NCI-H2196 (cell line): Measurements from ENCODE around the gene GPS1.

ENCODE experiments used
- DNase-seq: peaks from one replicate; lab custom pipeline; 2025; ENCODE audit not compliant: unreplicated experiment; lab: John Stamatoyannopoulos, UW

The GPS1 gene

DNA sequence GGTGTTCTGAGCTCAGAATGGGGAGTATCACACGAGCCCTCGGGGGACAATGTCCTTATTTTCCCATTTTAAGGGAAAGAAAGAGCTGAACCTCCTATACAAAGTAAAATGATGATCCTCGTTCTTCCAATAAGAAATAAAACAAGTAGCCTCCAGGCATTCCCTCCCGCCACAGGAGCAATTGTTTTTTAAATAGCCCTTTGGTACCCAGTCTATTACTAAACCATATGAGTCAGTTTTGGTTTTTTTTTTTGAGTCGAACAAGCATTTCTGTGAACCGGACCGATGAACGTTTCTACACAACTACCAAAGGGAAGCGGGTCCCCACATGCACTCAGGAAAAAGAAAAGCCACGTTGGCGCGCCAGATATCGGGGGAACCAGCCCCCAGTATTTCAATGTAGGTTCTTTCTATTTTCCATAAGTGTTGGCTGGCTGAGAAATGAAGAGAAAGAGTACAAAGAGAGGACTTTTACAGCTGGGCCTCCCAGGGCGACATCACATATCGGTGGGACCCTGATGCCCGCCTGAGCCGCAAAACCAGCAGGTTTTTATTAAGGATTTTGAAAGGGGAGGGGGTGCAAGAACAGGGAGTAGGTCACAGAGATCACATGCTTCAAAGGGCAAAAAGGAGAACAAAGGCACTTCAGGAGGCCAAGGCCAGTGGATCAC lies 10.4 kb upstream of the GPS1 start:
- DNase-seq: no peak

DNA sequence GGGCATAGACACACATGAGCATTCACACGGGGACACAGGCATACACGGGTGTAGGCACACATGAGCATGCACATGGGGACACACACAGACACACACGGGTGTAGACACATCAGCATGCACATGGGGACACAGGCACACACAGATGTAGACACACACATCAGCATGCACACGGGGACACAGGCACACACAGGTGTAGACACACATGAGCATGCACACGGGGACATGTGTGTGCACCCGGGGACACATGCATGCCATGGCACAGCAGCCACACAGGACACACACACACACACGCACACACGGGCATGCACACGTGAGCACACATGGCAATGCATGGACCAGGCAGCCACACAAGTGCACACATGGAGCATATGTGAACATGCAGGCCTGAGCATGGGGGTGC lies 9.0 kb upstream of the GPS1 start:
- no peak for DNase-seq

DNA sequence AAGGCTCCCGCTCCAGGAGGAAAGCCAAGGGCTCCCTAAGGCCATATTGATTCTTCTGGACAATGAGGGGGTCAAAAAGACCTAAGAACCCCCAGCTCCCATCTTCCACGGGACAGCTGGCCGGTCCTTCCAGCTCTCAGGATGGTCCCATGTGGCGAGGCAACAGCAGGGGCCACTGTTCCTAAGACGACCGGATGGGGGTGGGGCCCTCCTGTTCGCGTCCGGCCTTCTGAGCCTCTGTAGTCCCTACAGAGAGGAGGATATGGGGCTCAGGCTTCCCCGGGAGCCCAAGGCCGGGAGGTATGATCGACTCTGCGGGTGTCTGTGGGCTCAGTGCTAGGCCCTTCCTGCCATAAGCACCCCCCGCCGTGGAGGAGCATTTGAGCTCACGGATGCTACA lies 8.2 kb upstream of the GPS1 start:
- no peak for DNase-seq

DNA sequence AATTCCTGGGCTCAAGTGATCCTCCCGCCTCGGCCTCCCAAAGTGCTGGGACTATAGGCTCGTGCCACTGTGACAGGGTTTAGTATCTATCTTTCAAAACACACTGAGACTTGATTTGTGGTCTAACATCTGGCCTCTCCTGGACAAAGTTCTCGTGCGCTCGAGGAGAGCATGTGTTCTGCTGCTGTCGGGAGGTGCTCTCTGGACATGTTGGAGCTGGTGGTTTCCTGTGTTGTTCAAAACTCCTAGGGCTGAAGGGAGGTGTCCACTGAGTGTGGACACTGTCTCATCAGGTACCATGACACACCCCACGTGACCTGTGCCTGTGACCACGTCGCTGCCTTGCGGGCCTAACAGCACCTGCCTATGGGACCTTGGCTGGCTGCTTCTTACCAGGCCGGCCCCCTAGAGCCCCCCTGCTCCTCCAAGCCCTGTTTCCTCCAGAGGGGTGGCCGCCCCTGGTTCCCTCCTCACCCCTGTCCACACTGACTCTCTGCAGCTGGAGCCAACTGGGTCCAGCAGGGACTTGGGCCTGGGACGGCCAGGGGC lies 5.7 kb upstream of the GPS1 start:
- no peak for DNase-seq

DNA sequence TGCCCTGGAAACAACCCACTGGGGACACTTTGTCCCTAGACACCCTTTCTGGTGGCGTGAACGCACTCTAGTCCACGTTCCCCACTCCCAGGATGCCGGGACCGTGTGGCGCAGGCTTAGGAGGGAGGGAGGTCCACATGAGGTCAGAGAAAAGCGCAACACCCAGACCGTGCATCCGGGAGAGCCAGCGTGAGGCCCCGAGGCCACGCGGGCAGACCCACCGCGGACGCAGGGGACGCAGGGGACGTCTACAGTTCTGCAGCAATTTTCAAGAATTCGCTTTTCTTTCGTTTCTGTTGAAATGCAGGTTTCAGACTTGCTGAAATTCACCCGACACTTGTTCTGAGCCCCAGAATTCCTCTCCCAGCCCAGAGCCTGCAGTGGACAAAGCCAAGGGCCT lies 4.8 kb upstream of the GPS1 start:
- DNase-seq: no peak

DNA sequence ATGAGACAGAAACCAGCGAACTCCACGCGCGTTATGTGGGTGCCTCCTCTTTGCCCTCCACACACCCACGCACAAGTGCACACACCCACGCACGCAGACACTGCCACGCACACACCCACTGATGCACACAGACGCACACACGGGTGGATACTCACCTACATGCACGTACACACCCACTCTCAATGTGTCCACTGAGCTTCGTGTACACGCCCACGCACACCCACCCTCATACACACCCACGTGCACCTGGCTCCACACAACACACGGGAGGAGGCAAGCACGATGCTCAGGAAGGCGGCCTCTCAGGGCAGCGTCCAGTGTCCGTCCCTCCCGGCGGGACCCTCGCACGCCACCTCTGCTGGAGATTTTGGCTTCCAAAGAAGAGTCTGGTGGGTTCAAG lies 4.3 kb upstream of the GPS1 start:
- no peak for DNase-seq

DNA sequence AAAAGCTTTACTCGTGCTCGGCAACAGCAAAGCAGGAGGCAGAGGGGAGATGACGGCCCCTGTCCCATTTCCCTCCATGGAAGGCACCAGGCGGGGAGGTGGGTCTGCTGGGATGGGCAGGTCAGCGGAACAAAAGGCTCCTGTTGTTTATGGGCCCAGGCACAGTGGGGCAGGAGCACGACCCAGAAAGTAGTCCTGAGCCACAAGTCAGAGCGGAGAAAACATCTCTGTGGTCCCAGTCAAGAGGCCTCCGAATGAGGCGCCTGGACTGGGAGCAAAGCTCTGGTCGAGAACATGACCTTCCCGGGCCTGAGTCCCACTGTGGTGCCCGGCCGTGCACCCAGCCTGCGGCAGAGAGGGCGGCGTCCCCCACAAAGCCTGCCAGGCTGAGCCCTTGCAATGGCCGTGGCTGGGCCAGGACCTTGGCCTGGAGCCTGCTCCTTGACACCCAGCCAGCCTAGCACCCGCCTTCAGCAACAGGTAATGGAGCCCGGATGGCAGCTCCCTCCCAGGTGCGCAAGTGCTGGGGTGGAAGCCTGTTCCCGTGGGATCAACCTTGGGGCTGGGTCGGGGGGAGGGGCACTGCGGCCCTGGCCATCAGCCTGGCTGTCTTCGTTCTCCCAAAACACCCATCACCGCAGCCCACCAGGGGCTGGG lies 3.7 kb upstream of the GPS1 start:
- DNase-seq: no peak

DNA sequence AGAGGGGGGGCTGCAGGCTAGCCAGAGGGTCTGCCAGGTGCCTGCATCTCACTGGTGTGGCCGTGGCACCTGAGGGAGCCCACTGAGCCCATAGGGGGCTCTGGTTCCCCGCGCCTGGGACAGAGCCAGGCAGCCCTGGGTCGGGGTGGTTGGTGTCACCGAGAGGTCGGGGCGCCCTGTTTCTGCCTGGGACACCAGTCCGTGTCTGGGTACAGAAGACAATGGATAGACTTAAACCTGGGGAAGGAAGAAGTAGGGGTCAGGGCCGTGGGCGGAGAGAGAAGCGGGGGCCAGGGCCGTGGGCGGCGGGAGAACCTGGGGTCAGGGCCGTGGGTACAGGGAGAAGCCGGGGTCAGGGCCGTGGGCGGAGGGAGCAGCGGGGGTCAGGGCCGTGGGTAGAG lies 3.1 kb upstream of the GPS1 start:
- DNase-seq: no peak

DNA sequence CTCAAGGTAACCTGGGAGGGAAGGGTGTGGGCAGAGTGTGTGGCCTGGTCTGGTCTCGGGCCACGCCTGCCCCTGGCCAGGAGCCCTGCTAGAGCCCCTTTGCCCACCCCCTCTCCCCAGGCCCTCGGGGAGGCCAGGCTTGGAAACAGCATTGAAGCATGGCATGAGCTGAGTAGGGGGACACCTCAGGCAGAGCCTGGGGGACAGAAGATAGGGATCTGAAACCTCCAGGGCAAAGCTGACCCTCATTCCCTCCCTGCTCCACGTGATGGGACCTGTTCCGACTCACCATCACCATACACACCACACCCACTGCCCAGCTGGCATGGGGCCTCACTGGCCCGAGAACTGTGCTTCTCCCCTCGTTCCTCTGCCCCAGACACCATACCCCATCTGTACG lies 2.6 kb upstream of the GPS1 start:
- no peak for DNase-seq

DNA sequence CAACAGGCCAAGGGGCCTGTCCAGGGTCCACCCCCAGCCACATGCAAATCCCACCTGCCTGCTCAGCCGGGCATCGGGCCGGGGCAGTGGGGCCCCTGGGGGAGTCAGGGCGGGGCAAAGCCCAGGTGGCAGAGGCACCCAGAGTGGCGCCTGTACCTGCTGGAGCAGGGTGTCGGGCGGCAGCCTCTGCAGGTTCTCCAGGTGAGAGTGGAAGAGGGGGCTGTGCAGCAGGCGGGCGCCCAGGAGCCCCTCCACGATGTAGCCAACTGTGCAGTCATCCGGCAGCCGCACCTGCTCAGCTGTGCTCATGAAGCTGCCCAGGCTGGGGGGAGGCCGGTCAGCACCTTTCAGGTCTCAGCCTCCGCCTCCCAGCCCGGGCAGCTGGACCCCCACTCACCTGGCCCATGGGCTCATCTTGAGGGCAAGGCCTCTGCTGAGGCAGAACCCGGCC lies 2.2 kb upstream of the GPS1 start:
- no peak for DNase-seq

DNA sequence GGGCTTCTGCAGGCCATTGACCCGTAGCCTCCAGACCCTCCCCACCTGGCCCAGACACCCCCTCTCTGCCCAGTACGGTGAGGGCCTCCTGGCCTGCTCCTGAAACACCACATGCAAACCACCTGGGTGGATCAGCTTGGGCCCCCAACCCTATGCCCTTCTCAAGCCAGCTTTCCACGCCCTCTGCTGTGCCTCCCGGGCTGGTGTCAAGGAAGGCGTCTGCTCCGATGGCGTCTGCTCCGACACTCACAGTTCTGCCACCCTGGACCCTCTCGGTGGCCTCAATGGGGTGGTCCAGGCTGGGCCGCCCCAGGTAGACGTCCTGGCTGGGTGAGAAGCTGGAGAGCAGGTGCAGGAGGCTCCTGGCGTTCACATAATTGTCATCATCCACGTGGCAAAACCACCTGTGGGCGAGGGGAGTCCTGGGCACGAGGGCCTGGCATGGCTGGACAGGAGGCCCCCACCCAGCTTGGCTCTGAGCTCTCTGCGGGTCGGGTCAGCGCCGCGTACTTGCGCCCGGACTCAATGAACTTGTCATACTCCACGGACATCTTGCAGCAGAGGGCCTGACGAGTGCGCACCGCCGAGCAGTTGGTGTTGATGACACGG lies 1.4 kb upstream of the GPS1 start:
- DNase-seq: no peak

DNA sequence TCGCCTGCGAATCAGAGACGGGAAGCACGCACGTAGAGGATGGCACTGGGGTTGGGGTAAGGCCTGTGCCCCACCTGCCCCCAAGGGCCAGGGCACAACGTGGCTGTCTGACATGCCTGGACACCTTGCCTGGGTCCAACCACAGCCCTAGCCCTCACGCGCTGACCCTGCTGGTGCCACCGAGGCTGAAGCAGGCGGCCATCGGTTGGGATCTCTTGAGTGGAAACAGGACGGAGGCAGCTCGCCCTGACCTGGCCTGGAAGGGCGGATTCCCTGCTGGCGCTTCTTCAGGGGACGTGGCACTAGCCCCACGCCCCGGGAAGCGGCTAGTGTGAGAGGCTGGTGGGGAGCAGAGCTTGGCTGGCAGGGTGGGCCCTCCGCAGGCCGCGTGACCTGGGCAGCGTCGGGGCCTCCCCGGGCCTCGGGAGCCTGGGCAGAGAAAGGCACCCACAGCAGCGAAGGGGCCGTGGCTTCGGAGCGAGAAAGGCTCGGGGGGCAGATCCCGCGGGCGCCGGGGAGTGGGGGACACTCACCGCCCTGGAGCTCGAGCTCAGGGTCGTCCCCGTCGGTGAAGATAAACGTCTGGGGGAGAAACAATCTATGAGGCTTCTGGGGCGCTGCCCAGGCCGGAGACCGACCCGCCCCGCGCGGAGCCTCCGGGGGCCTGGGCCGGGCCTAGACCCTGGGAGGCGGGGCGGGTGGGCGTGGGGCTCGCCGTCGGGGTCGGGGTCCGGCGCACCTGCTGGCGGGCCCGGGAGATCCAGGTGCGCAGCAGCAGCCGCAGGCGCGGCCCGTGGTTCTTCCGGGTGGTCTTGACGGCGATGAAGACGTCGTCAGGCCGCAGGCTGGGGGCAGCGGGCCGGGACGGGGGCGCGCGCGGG lies 697 bp upstream of the GPS1 start:
- no peak for DNase-seq

DNA sequence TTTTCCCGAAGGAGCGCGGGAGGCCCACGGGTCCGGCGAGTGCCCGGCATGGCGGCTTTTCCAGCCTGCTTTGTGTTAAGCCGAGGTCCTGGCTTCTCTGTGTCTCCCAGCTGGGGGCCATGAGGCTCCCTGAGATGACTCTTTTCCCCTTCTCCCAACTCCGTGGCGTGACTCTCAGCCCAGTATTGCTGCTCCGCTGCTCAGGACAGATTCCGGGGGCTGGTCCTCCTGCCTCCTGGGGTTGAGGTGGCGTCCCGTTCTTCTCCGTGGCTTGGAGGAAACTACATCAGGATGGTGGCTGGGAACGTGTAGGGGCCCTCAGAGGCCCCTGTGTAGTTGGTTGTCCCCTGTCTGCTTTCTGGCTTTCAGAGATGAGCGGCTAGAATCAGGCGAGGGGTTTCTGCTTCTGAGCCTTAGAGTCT lies 951 bp downstream of the GPS1 start:
- DNase-seq: no peak

DNA sequence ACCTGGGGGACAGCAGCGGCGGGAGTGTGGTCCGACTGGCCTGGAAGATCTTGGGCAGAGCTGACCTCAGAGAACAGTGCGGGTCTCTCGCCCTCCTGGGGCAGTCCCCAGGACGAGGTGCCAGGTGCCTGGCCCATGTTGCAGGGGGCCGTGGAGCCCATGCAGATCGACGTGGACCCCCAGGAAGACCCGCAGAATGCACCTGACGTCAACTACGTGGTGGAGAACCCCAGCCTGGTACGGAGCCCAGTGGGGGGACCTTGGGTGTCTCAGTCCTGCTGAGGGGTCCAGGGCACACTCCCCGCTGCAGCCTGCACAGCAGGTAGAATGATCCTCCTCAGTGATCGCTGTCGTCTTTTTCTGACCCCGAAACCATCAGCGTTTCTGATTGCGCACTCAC lies 1.4 kb downstream of the GPS1 start:
- DNase-seq: no peak

DNA sequence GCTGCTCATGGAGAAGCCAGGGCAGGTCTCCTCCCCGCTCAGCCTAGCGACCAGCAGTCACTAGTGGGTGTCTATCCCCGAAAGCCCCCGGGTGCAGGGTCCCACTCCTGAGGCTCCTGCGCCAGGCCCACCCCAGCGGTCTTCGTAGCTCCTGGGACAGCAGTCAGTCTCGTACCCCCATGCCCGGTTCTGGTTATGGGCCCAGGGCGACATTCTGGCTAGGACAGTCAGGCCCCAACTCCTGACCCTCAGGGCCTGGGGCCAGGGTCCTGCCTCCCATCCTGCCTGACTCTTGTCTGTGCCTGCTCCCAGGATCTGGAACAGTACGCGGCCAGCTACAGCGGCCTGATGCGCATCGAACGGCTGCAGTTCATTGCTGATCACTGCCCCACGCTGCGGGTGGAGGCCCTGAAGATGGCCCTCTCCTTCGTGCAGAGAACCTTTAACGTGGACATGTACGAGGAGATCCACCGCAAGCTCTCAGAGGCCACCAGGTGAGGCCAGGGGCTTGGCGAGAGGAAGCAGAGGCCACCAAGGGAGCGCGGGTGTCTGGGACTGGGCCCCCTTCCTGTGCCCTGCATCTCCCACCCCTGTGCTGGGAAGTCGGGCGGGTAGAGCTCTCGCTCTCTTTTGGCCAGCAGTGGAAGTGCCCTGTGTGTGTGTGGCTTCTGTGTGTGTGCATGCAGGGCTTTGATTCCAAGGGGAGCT lies 2.0 kb downstream of the GPS1 start:
- no peak for DNase-seq

DNA sequence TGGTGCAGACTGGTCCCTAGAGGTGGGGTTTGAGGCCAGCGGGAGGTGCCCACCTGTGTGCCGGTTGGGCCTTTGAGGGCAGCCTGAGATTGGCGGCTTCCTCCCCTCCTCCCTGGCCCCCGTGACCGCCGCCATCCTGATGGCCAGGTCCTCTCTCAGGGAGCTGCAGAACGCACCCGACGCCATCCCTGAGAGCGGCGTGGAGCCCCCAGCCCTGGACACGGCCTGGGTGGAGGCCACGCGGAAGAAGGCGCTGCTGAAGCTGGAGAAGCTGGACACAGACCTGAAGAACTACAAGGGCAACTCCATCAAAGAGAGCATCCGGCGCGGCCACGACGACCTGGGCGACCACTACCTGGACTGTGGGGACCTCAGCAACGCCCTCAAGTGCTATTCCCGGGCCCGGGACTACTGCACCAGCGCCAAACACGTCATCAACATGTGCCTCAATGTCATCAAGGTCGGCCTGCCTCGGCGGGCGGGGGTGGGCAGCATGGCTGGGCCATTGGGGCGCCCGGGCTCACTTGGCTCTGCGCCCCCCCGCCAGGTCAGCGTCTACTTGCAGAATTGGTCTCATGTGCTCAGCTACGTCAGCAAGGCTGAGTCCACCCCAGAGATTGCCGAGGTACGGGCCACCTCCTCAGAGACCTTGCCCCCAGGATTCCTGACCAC lies 2.8 kb downstream of the GPS1 start:
- DNase-seq: no peak

DNA sequence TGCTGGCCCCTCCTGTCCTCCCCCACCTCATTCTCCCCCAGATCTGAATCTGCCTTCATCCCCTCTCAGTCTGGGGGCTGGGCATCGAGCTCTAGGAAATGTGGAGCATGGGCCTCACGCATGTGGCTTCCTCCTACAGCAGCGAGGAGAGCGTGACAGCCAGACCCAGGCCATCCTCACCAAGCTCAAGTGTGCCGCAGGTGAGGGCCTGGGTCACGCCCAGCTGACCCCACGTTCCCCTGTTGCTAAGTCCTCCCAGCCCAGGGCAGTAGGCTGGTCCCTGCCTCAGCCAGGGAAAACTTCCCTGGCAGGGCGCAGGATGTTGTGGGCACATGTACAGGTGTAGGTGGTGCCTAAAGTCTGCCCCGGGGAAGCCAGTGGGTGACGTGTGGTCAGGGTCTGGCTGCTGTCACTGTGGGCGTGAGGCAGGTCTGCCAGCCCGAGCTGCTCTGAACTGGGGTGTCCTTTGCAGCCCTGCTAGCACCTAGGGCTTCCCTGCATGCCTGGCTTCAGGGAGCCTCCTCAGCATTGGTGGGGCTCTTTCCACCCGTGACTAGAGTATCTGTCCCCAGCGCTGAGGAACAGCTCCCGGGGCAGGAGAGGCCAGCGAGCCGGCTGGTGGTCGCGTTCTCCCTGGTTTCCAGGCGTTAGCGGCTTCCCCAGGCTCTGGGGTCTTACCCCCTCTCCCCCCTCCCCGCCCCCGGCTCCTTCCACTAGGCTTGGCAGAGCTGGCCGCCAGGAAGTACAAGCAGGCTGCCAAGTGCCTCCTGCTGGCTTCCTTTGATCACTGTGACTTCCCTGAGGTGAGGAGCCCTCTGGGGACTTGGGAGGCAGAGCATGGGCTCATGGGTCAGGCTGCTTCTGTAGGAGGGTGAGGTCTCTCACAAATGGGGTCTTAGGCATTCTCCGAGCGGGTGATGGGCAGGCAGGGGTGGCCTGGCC lies 3.6 kb downstream of the GPS1 start:
- no peak for DNase-seq

DNA sequence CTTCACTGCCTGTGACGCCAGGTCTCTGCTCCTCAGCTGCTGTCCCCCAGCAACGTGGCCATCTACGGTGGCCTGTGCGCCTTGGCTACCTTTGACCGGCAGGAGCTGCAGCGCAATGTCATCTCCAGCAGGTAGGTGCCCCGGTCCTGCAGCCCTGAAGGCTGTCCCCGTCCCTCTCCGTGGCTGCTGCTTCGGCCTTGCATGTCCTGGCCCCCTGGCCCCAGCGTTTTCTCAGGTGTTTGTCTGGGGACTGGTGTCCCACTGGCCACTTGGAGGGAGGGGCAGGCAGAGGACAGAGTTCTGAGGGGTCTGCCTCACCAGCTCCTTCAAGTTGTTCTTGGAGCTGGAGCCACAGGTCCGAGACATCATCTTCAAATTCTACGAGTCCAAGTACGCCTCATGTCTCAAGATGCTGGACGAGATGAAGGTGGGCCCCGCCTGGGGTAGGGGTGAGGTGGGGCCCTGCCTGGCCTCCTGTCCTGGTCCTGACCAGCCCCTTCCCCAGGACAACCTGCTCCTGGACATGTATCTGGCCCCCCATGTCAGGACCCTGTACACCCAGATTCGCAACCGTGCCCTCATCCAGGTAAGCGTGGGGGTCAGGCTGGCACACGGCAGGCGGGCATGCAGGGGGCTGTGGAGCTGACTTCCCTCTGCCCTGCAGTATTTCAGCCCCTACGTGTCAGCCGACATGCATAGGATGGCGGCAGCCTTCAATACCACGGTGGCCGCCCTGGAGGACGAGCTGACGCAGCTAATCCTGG lies 4.4 kb downstream of the GPS1 start:
- no peak for DNase-seq
